Activated T-helper 2 cell treated with anti-CD3 and anti-CD28 coated beads, Interferon-gamma antibody, Interleukin-2, Interleukin-4, amounts not matched to agents 10 μg/mL and 5 μg/mL and 100 μg/mL, durations not matched to agents 14 hours and 24 hours and 36 hours (primary cell): ENCODE data around the gene CACNA1E. TPM values are rescaled to one million over a fixed set of nuclear protein-coding genes. Genes with fewer than 3 reads are reported as not detected.

Experiments
- DNase-seq: peaks from one replicate; pipeline ENCODE4 v3.0.0; 2021; ENCODE audit warnings: low spot score
- H3K27ac Mint-ChIP-seq: one replicate; pipeline ENCODE4 v1.8.0; 2021; ENCODE audit warnings: mixed read lengths
- H3K27me3 Mint-ChIP-seq: one replicate; pipeline ENCODE4 v1.8.0; 2021; ENCODE audit warnings: low read depth, mixed read lengths
- H3K36me3 Mint-ChIP-seq: one replicate; pipeline ENCODE4 v1.8.0; 2021; ENCODE audit warnings: low read depth, mixed read lengths
- H3K4me1 Mint-ChIP-seq: one replicate; pipeline ENCODE4 v1.8.0; 2021; ENCODE audit warnings: low read depth, mixed read lengths
- H3K4me3 Mint-ChIP-seq: one replicate; pipeline ENCODE4 v1.8.0; 2021; ENCODE audit warnings: low read depth, mild to moderate bottlenecking, moderate library complexity, mixed read lengths
- H3K9me3 Mint-ChIP-seq: one replicate; pipeline ENCODE4 v1.8.0; 2021; ENCODE audit warnings: mixed read lengths
- intact Hi-C: fragments of 100-400 bp; cut with micrococcal nuclease; formaldehyde crosslinking; loops from one replicate; pipeline ENCODE4 v1.15.1; 2023
- total RNA-seq: library from RNA; stranded (reverse); gene quantifications from 2 replicates; pipeline ENCODE4 v1.2.3, GENCODE V29; 2022

CACNA1E gene
- not detected in 2 replicates for total RNA-seq

DNA sequence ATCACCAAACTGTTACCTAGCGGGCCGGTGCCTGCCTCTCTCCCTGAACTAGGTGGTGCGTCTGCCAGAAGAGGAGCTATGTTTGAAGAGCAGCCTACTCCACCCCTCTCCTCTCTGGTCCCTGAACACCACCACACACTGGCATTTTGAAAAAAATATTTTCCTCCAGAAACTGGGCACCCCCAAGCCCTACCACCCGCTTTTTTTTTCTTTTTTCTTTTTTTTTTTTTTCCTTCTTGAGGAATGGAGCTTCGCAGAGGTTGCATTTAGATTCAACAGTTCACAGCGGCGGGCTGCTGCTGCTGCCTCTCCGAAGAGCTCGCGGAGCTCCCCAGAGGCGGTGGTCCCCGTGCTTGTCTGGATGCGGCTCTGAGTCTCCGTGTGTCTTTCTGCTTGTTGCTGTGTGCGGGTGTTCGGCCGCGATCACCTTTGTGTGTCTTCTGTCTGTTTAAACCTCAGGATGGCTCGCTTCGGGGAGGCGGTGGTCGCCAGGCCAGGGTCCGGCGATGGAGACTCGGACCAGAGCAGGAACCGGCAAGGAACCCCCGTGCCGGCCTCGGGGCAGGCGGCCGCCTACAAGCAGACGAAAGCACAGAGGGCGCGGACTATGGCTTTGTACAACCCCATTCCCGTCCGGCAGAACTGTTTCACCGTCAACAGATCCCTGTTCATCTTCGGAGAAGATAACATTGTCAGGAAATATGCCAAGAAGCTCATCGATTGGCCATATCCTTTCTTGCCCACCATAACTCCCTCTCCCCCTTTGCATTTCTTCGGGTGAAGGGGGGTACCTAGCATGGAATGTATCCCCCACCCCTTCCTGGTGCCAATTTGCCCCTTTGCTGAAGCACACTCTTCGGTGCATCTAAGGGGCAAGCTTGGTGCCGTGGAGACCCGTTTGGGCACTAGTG is at the start of gene CACNA1E:
Gene CACNA1E, plus strand, starts transcription at position 233 of the 911 bp plus-strand sequence. Its CDS starts 228 bp downstream, at position 461.
- Mint-ChIP-seq H3K4me3 (peak within 1 kb of the TSS; percentile 52), H3K36me3 (no peaks in the 10 kb centered on the region), H3K9me3 (no peaks in the 10 kb centered on the region), H3K27ac (no peak within 1 kb of the TSS), H3K4me1 (peaks cover 7% of the 10 kb centered on the region), H3K27me3 (peaks cover 75% of the 10 kb centered on the region)
- DNase-seq = no peak
- intact Hi-C loops = loop anchor here (10.0 kb wide), 2 partner anchors 911 to 1249 kb away; partner anchors contain the start of genes GLUL and LHX4

DNA sequence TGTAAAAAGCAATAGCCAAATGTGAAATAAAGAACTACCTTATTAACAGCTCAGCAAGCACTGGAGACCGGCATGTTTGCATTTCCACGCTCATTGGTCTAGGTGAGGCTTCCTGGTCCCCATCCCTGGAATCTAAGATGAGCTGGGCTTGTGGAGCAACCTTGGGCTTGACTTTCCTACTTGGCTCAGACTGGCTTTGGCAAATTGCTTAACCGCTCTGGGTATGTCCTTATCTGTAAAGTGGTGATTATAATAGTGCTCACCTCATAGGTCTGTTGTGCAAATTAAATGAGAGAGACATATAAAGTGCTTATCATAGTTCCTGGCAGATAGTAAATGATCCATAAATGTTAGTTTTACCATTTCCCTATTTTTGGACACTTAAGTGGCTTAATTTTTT is 49.4 kb upstream of the CACNA1E start:
- Mint-ChIP-seq H3K4me3 (no peak overlapping the region), H3K36me3 (no peaks in the 10 kb centered on the region), H3K9me3 (no peaks in the 10 kb centered on the region), H3K4me1 (no peaks in the 10 kb centered on the region), H3K27ac (no peak overlapping the region), H3K27me3 (peaks cover 45% of the 10 kb centered on the region)
- DNase-seq = no peak
- intact Hi-C loops = no loop called here

DNA sequence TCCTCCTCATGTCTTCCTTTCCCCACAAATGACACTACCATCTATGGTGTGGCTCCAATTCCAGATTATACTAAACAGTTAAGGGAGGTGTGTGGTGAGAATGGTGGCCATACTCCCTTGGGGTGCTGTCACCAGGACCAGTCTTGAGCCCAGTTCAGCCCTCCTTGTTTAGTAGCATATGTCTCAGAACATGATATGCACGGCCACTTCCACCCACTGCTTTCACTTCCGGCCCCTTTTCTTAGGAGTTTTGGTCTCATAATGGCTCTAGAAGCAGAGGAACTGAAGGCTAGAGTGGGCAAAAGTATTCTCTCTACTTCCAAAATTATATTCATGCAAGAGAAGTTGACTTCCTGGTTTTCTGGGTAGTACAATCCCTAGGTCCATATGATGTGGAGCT is 45.3 kb upstream of the CACNA1E start:
- H3K4me3 Mint-ChIP-seq = no peak overlapping the region
- no peak overlapping the region for H3K27ac Mint-ChIP-seq
- peaks cover 41% of the 10 kb centered on the region for H3K27me3 Mint-ChIP-seq
- H3K4me1 Mint-ChIP-seq = peaks cover 3% of the 10 kb centered on the region
- H3K36me3 Mint-ChIP-seq = no peaks in the 10 kb centered on the region
- no peaks in the 10 kb centered on the region for H3K9me3 Mint-ChIP-seq
- DNase-seq = no peak
- intact Hi-C loops = no loop called here

DNA sequence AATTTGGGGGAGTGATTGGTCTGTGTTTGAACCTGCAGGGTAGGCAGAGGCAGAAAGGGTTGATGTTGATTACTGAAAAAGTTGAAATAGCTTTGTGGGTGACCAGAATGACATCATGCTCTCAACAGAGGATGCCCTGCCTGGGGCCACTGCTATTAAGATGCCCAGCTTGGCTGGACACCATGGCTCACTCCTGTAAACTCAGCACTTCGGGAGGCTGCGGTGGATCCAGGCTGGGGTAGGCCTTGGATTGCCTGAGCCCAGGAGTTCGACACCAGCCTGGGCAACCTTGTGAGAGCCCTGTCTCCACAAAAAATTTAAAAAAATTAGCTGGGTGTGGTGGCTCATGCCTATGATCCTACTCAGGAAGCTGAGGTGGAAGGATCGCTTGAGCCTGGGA is 42.8 kb upstream of the CACNA1E start:
- H3K9me3 Mint-ChIP-seq = no peaks in the 10 kb centered on the region
- intact Hi-C loops = no loop called here
- no peak overlapping the region for H3K27ac Mint-ChIP-seq
- H3K36me3 Mint-ChIP-seq = no peaks in the 10 kb centered on the region
- H3K4me3 Mint-ChIP-seq = no peak overlapping the region
- H3K4me1 Mint-ChIP-seq = peaks cover 11% of the 10 kb centered on the region
- H3K27me3 Mint-ChIP-seq = peaks cover 35% of the 10 kb centered on the region
- DNase-seq = no peak

DNA sequence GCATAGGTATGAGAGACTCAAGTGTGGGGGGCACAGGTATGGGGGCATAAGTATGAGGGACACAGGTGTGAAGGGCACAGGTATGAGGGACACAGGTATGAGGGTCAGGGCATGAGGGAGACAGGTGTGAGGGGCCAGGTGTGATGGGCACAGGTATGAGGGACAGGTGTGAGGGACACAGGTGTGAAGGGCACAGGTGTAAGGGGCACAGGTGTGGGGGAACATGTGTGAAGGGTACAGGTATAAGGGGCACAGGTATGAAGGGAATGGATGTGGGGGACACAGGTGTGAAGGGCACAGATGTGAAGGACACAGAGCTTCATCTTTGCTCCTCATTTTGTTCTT is 41.2 kb upstream of the CACNA1E start:
- DNase-seq = no peak
- intact Hi-C loops = loop anchor here (2.0 kb wide), 1 partner anchor 43 kb away; no protein-coding TSS in a partner anchor
- Mint-ChIP-seq H3K27ac (no peak overlapping the region), H3K27me3 (peaks cover 27% of the 10 kb centered on the region), H3K4me1 (peaks cover 11% of the 10 kb centered on the region), H3K4me3 (no peak overlapping the region), H3K36me3 (no peaks in the 10 kb centered on the region), H3K9me3 (no peaks in the 10 kb centered on the region)

DNA sequence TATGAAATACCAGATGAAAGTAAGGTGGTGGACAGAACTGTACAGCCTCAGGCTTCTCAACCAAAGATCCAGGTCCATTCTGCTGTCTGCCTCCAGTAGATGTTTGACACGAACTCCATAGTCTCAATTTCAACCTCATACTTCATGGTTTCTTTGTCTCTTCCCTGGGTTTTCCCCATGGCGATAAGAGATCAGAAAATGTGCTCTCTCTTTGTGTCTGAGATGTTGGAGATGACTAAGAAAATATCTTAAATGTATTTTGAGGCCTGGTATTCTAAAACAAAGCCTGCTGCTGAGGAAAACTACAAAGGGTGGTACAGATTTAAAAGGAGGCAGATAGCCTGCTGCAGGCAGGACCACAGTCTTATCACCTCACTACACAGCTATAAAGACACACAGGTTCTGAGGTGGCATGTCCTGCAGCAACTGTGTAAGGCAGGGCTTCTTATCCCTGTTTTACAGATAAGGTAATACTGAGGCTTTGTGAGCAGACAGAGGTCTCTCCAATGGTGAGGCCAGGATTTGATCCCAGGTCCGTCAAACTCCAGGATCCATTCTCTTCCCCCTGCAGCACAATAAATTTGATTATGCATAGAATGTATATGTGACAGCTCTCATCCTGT is 40.0 kb upstream of the CACNA1E start:
- no peaks in the 10 kb centered on the region for H3K9me3 Mint-ChIP-seq
- H3K4me3 Mint-ChIP-seq = no peak overlapping the region
- no peak overlapping the region for H3K27ac Mint-ChIP-seq
- H3K27me3 Mint-ChIP-seq = peaks cover 17% of the 10 kb centered on the region
- intact Hi-C loops = loop anchor here (2.0 kb wide), 1 partner anchor 45 kb away; no protein-coding TSS in a partner anchor
- DNase-seq = no peak
- no peaks in the 10 kb centered on the region for H3K36me3 Mint-ChIP-seq
- peaks cover 16% of the 10 kb centered on the region for H3K4me1 Mint-ChIP-seq

DNA sequence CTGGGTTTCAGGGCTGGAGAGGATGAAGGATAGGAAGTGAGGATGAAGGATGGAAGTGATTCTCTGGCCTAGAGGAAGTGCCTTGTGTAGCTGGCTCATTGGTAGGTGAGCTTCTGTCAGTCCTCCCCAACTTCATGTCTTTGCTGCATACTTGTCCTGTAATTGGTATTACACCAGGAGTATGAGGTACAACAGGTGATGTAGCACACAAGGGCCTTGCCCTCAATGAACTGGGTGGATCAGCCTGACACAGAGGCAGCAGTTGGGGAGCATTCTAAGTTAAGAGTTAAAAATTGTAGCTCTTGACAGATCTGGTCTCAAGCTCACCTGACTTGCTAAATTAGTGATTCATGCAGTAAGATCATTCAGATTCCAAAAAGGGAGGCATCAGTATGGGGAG is 37.9 kb upstream of the CACNA1E start:
- Mint-ChIP-seq H3K27ac (no peak overlapping the region), H3K27me3 (peaks cover 13% of the 10 kb centered on the region), H3K4me1 (peaks cover 21% of the 10 kb centered on the region), H3K36me3 (no peaks in the 10 kb centered on the region), H3K4me3 (no peak overlapping the region), H3K9me3 (no peaks in the 10 kb centered on the region)
- no peak for DNase-seq
- intact Hi-C loops = no loop called here

DNA sequence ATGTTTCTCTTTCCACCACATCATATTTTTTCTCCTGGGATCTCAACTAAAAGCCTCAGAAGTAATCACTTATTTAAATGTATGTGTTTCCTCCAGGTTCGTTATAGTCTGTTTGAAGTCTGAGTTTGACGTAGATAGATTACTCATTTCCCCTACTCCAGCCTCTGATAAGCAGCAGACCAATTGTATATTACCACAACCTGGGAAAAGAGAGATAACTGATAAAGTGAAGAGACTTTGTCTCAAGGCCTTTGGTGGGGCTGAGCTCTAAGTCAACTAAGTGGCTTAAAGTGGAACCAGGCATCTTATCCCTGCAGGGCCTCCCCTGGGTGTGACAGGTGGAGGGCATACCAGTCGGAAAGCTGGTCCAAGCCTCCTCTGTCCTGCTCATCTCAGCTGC is 34.9 kb upstream of the CACNA1E start:
- intact Hi-C loops = no loop called here
- H3K36me3 Mint-ChIP-seq = no peaks in the 10 kb centered on the region
- no peaks in the 10 kb centered on the region for H3K9me3 Mint-ChIP-seq
- H3K4me3 Mint-ChIP-seq = no peak overlapping the region
- peaks cover 13% of the 10 kb centered on the region for H3K27me3 Mint-ChIP-seq
- peaks cover 14% of the 10 kb centered on the region for H3K4me1 Mint-ChIP-seq
- H3K27ac Mint-ChIP-seq = no peak overlapping the region
- no peak for DNase-seq

DNA sequence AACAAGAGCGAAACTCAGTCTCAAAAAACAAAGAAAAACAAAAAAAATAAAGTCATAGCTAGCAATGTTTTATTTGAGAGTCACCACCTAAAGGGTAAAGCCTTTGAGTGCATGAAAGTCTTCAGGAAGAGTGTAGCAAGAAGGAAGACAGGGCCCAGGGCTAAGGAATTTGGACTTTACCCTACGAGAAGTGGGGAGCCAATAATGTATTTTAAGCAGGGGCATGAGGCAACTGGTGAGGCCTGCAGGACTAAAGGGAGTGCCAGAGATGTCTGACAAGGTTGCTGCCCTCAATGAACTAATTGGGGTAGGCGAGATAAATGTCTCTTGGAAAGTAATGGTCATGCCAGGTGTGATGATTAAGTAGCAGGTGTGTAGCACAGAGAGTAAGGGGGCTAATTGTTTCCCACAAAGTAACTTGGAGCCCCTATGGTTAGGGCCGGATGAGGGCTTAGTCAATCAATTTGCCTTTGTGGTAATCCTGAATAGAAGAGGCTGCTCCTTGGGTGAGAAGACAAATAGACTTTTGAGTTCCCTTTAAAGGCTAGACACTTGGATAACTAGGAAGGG is 31.6 kb upstream of the CACNA1E start:
- peaks cover 9% of the 10 kb centered on the region for H3K4me1 Mint-ChIP-seq
- intact Hi-C loops = no loop called here
- no peak for DNase-seq
- no peaks in the 10 kb centered on the region for H3K9me3 Mint-ChIP-seq
- H3K27ac Mint-ChIP-seq = no peak overlapping the region
- no peaks in the 10 kb centered on the region for H3K36me3 Mint-ChIP-seq
- no peak overlapping the region for H3K4me3 Mint-ChIP-seq
- H3K27me3 Mint-ChIP-seq = peaks cover 13% of the 10 kb centered on the region

DNA sequence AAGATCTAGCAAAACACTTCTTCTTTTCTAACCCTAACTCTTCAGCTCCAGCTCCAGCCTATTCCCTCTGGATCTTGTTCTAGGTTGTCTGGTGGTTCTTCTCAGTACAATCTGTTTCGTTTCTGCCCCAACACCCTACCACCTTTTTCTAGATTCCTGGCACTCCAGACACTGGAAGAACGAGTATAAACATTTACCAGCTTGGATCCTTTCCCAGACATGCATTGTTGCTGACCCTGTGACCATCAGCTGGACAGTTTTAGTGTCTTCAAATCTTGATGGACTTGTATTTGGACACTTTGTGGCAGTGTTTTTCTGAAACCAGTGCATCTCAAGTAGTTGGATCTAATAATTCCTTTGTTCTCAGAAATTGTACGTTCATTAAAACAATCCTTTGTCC is 30.6 kb upstream of the CACNA1E start:
- Mint-ChIP-seq H3K27me3 (peaks cover 13% of the 10 kb centered on the region), H3K4me3 (no peak overlapping the region), H3K36me3 (no peaks in the 10 kb centered on the region), H3K4me1 (peaks cover 9% of the 10 kb centered on the region), H3K27ac (no peak overlapping the region), H3K9me3 (peaks cover 3% of the 10 kb centered on the region)
- no peak for DNase-seq
- intact Hi-C loops = no loop called here

DNA sequence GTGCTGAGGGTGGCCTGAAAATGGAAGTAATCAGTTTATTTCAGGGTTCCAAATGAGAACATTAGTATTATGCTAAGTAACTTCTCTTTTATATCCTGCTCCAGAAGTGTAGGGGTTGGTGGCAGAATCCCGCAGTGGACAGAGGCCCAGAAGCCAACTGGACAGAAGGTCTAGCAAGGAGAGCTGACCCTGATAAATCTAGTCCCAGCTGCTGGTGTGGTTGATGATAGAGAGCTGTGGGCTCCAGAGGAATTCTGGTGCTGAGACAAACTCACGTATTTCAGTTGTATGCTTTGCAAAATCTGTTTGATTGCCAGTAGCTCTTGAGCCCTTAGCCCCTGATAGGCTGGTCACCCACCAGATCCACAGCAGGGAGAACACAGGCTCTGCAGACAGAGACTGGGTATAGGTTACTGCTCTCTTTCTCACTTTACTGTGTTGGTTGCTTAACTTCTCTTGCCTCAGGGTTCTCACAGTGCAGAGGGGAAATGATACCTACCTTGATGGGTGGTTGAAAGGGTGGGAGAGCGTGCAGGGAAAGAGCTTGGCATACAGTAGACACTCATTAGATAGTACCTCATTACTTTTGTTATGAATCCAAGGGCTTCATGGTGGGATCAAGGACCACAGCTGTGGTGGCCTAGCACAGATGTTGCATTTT is 29.6 kb upstream of the CACNA1E start:
- Mint-ChIP-seq H3K4me3 (no peak overlapping the region), H3K27ac (no peak overlapping the region), H3K4me1 (peaks cover 3% of the 10 kb centered on the region), H3K27me3 (peaks cover 13% of the 10 kb centered on the region), H3K9me3 (peaks cover 3% of the 10 kb centered on the region), H3K36me3 (no peaks in the 10 kb centered on the region)
- intact Hi-C loops = no loop called here
- DNase-seq = no peak

DNA sequence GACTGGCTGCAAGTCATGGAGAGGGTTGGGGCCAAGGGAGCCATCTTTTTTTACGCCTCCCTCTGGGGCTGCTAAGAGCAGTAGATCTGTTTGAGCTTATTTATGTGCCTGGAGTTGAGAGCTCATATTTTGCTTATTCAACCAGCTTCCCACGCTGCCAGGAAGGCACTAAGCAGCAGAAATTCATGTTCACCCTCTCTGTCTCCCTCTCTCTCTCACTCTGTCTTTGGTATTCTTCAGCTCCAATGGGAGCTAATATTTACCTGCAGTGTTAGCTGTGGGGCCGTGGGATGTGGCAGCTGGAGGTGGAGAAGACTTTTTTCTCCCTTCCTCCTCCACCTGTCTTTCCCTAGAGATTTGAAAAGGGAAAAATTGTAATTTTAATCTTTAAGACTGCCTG is 26.8 kb upstream of the CACNA1E start:
- Mint-ChIP-seq H3K36me3 (no peaks in the 10 kb centered on the region), H3K9me3 (peaks cover 3% of the 10 kb centered on the region), H3K4me1 (no peaks in the 10 kb centered on the region), H3K27me3 (peaks cover 21% of the 10 kb centered on the region), H3K4me3 (no peak overlapping the region), H3K27ac (no peak overlapping the region)
- intact Hi-C loops = no loop called here
- DNase-seq = no peak
